Neural cell (in vitro differentiated cells): ENCODE data around the gene THTPA.

ENCODE experiments used
- MXI1 ChIP-seq: fragments of 450-650 bp; conservative IDR thresholded peaks from 2 replicates; pipeline ENCODE4 v1.6.1; 2014; ENCODE audit warnings: antibody characterized with exemption, mild to moderate bottlenecking; ENCODE audit not compliant: poor library complexity, severe bottlenecking
- POLR2AphosphoS5 ChIP-seq: IDR thresholded peaks from 2 replicates; pipeline ENCODE4 v1.6.1; 2012
- TAF1 ChIP-seq: IDR thresholded peaks from 2 replicates; pipeline ENCODE4 v1.6.1; 2012; ENCODE audit warnings: low read depth
- TF ChIP-seq, protein P1 (sequence below): fragments of 450-650 bp; IDR thresholded peaks from 2 replicates; pipeline ENCODE4 v1.5.1; 2014; ENCODE audit warnings: antibody characterized with exemption, mild to moderate bottlenecking, moderate library complexity; ENCODE audit not compliant: poor library complexity, severe bottlenecking

- no peak for TF ChIP-seq MXI1
- TF ChIP-seq, protein P1, sequence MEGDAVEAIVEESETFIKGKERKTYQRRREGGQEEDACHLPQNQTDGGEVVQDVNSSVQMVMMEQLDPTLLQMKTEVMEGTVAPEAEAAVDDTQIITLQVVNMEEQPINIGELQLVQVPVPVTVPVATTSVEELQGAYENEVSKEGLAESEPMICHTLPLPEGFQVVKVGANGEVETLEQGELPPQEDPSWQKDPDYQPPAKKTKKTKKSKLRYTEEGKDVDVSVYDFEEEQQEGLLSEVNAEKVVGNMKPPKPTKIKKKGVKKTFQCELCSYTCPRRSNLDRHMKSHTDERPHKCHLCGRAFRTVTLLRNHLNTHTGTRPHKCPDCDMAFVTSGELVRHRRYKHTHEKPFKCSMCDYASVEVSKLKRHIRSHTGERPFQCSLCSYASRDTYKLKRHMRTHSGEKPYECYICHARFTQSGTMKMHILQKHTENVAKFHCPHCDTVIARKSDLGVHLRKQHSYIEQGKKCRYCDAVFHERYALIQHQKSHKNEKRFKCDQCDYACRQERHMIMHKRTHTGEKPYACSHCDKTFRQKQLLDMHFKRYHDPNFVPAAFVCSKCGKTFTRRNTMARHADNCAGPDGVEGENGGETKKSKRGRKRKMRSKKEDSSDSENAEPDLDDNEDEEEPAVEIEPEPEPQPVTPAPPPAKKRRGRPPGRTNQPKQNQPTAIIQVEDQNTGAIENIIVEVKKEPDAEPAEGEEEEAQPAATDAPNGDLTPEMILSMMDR, result no peak
- no peak for TF ChIP-seq TAF1
- peak; percentile 11 for TF ChIP-seq POLR2AphosphoS5
Observed at GRCh38 chr14:23521785-23522640, 34.1 kb upstream of the THTPA start.
